ENCODE data around the gene EIF4ENIF1. TPM values are rescaled to one million over a fixed set of nuclear protein-coding genes. Genes with fewer than 3 reads are reported as not detected.

EIF4ENIF1 gene
- total and polyA plus RNA-seq, 2 experiments from 2014 or later: 10.8 to 13.4 TPM

DNA sequence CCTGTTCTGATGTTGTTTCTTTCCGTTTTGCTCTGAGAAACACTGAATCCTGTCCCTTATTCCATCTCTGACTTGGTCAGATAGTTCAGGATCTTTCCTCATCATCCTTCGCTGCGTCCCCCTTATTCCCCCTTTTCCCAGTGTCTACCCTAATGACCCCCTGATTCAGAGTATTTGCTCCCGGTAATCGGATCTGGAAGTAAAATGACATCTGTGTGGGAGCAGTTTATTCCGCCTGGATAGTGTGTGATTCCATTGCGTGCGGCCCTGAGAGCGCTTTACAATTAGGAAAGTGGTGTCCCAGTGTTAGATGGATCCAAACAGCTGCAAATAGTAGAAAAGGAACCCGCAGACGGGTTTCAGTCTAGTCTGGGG lies 89.6 kb downstream of the EIF4ENIF1 start:
- Mint-ChIP-seq H3K4me1 (peaks cover 9% of the 10 kb centered on the region), H3K27me3 (ENCODE audit: insufficient read depth, low read depth, poor library complexity) (peaks cover 8% of the 10 kb centered on the region), H3K36me3 (ENCODE audit: low read depth) (peaks cover 28% of the 10 kb centered on the region; the same call in 2 of the 3 replicates), H3K9me3 (no peaks in the 10 kb centered on the region), H3K4me3 (peak overlapping the region; percentile 95), H3K27ac (peak overlapping the region; percentile 86)
- Histone ChIP-seq H3K4me1 (ENCODE audit: insufficient read depth) (peaks cover 16% of the 10 kb centered on the region), H3K79me2 (replicated peaks; ENCODE audit: insufficient read depth) (peaks cover 41% of the 10 kb centered on the region), H3K36me3 (ENCODE audit: insufficient read depth) (peaks cover 23% of the 10 kb centered on the region; the same call in 1 of the 2 replicates), H3F3A (replicated peaks; ENCODE audit: low read depth) (no peaks in the 10 kb centered on the region), H4K20me1 (replicated peaks; ENCODE audit: insufficient read depth) (peaks cover 13% of the 10 kb centered on the region), H3K4me2 (peak overlapping the region; percentile 84), H3K27me3 (ENCODE audit: insufficient read depth) (no peaks in the 10 kb centered on the region), H2AFZ (peak overlapping the region; percentile 93; the same call in 1 of the 2 replicates), H3K27ac (ENCODE audit: low read depth) (peak overlapping the region; percentile 7; the same call in 1 of the 2 replicates), H3K9me2 (ENCODE audit: insufficient read depth) (no peaks in the 10 kb centered on the region), H3K4me3 (peak overlapping the region; percentile 85)
- ATAC-seq (no peak), DNase-seq (ENCODE audit: low spot score) (peak; percentile 7)
- TF ChIP-seq, protein P1, sequence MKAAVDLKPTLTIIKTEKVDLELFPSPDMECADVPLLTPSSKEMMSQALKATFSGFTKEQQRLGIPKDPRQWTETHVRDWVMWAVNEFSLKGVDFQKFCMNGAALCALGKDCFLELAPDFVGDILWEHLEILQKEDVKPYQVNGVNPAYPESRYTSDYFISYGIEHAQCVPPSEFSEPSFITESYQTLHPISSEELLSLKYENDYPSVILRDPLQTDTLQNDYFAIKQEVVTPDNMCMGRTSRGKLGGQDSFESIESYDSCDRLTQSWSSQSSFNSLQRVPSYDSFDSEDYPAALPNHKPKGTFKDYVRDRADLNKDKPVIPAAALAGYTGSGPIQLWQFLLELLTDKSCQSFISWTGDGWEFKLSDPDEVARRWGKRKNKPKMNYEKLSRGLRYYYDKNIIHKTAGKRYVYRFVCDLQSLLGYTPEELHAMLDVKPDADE (IDR thresholded peaks at IDR 0.05): no peak
- TF ChIP-seq ZNF331 (CRISPR knock-in tag; IDR thresholded peaks at IDR 0.05; ENCODE audit: low read depth): no peak
- TF ChIP-seq, protein P2, sequence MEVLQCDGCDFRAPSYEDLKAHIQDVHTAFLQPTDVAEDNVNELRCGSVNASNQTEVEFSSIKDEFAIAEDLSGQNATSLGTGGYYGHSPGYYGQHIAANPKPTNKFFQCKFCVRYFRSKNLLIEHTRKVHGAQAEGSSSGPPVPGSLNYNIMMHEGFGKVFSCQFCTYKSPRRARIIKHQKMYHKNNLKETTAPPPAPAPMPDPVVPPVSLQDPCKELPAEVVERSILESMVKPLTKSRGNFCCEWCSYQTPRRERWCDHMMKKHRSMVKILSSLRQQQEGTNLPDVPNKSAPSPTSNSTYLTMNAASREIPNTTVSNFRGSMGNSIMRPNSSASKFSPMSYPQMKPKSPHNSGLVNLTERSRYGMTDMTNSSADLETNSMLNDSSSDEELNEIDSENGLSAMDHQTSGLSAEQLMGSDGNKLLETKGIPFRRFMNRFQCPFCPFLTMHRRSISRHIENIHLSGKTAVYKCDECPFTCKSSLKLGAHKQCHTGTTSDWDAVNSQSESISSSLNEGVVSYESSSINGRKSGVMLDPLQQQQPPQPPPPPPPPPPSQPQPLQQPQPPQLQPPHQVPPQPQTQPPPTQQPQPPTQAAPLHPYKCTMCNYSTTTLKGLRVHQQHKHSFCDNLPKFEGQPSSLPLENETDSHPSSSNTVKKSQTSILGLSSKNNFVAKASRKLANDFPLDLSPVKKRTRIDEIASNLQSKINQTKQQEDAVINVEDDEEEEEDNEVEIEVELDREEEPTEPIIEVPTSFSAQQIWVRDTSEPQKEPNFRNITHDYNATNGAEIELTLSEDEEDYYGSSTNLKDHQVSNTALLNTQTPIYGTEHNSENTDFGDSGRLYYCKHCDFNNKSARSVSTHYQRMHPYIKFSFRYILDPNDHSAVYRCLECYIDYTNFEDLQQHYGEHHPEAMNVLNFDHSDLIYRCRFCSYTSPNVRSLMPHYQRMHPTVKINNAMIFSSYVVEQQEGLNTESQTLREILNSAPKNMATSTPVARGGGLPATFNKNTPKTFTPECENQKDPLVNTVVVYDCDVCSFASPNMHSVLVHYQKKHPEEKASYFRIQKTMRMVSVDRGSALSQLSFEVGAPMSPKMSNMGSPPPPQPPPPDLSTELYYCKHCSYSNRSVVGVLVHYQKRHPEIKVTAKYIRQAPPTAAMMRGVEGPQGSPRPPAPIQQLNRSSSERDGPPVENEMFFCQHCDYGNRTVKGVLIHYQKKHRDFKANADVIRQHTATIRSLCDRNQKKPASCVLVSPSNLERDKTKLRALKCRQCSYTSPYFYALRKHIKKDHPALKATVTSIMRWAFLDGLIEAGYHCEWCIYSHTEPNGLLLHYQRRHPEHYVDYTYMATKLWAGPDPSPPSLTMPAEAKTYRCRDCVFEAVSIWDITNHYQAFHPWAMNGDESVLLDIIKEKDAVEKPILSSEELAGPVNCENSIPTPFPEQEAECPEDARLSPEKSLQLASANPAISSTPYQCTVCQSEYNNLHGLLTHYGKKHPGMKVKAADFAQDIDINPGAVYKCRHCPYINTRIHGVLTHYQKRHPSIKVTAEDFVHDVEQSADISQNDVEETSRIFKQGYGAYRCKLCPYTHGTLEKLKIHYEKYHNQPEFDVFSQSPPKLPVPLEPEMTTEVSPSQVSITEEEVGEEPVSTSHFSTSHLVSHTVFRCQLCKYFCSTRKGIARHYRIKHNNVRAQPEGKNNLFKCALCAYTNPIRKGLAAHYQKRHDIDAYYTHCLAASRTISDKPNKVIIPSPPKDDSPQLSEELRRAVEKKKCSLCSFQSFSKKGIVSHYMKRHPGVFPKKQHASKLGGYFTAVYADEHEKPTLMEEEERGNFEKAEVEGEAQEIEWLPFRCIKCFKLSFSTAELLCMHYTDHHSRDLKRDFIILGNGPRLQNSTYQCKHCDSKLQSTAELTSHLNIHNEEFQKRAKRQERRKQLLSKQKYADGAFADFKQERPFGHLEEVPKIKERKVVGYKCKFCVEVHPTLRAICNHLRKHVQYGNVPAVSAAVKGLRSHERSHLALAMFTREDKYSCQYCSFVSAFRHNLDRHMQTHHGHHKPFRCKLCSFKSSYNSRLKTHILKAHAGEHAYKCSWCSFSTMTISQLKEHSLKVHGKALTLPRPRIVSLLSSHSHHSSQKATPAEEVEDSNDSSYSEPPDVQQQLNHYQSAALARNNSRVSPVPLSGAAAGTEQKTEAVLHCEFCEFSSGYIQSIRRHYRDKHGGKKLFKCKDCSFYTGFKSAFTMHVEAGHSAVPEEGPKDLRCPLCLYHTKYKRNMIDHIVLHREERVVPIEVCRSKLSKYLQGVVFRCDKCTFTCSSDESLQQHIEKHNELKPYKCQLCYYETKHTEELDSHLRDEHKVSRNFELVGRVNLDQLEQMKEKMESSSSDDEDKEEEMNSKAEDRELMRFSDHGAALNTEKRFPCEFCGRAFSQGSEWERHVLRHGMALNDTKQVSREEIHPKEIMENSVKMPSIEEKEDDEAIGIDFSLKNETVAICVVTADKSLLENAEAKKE (CRISPR knock-in tag; IDR thresholded peaks at IDR 0.05): no peak
- no peak for TF ChIP-seq STAT1 (IDR thresholded peaks at IDR 0.05; ENCODE audit: unreplicated experiment)
- TF ChIP-seq POLR2AphosphoS5 (IDR thresholded peaks at IDR 0.05; ENCODE audit: low read depth): no peak
- TF ChIP-seq, protein P3, sequence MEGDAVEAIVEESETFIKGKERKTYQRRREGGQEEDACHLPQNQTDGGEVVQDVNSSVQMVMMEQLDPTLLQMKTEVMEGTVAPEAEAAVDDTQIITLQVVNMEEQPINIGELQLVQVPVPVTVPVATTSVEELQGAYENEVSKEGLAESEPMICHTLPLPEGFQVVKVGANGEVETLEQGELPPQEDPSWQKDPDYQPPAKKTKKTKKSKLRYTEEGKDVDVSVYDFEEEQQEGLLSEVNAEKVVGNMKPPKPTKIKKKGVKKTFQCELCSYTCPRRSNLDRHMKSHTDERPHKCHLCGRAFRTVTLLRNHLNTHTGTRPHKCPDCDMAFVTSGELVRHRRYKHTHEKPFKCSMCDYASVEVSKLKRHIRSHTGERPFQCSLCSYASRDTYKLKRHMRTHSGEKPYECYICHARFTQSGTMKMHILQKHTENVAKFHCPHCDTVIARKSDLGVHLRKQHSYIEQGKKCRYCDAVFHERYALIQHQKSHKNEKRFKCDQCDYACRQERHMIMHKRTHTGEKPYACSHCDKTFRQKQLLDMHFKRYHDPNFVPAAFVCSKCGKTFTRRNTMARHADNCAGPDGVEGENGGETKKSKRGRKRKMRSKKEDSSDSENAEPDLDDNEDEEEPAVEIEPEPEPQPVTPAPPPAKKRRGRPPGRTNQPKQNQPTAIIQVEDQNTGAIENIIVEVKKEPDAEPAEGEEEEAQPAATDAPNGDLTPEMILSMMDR (conservative IDR thresholded peaks at IDR 0.05; ENCODE audit: low read depth in 2 of 2): no peak
- TF ChIP-seq EZH2phosphoT487 (IDR thresholded peaks at IDR 0.05; ENCODE audit: unreplicated experiment): no peak
- TF ChIP-seq, protein P4, sequence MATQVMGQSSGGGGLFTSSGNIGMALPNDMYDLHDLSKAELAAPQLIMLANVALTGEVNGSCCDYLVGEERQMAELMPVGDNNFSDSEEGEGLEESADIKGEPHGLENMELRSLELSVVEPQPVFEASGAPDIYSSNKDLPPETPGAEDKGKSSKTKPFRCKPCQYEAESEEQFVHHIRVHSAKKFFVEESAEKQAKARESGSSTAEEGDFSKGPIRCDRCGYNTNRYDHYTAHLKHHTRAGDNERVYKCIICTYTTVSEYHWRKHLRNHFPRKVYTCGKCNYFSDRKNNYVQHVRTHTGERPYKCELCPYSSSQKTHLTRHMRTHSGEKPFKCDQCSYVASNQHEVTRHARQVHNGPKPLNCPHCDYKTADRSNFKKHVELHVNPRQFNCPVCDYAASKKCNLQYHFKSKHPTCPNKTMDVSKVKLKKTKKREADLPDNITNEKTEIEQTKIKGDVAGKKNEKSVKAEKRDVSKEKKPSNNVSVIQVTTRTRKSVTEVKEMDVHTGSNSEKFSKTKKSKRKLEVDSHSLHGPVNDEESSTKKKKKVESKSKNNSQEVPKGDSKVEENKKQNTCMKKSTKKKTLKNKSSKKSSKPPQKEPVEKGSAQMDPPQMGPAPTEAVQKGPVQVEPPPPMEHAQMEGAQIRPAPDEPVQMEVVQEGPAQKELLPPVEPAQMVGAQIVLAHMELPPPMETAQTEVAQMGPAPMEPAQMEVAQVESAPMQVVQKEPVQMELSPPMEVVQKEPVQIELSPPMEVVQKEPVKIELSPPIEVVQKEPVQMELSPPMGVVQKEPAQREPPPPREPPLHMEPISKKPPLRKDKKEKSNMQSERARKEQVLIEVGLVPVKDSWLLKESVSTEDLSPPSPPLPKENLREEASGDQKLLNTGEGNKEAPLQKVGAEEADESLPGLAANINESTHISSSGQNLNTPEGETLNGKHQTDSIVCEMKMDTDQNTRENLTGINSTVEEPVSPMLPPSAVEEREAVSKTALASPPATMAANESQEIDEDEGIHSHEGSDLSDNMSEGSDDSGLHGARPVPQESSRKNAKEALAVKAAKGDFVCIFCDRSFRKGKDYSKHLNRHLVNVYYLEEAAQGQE (IDR thresholded peaks at IDR 0.05; ENCODE audit: unreplicated experiment): no peak
- TF ChIP-seq CREB1 (CRISPR knock-in tag; IDR thresholded peaks at IDR 0.05; ENCODE audit: low read depth): no peak
- TF ChIP-seq ZNF114 (CRISPR knock-in tag; IDR thresholded peaks at IDR 0.05): no peak
- no peak for TF ChIP-seq NANOG (IDR thresholded peaks at IDR 0.05; ENCODE audit: borderline replicate concordance)
- TF ChIP-seq EZH2 (IDR thresholded peaks at IDR 0.05; ENCODE audit: low read depth, unreplicated experiment): no peak
- TF ChIP-seq JUNB (IDR thresholded peaks at IDR 0.05; ENCODE audit: unreplicated experiment): no peak
